LNCAP (cell line): ENCODE data around the gene UBN1.

Experiments used
- CTCF ChIP-seq: fragments of 450-650 bp; IDR thresholded peaks from 2 replicates; pipeline ENCODE4 v1.5.1; 2017; ENCODE audit warnings: mild to moderate bottlenecking

Gene UBN1

GRCh38 chr16:4826980-4827379 is 20.3 kb upstream of the UBN1 start:
- no peak for TF ChIP-seq CTCF

- no peak for TF ChIP-seq CTCF
Observed at GRCh38 chr16:4828567-4829321, 18.5 kb upstream of the UBN1 start.

GRCh38 chr16:4830408-4830807 is 16.9 kb upstream of the UBN1 start:
- no peak for TF ChIP-seq CTCF

- TF ChIP-seq CTCF, result no peak
Observed at GRCh38 chr16:4831616-4832015, 15.7 kb upstream of the UBN1 start.

- TF ChIP-seq CTCF, result no peak
Observed at GRCh38 chr16:4832698-4833343, 14.5 kb upstream of the UBN1 start.

GRCh38 chr16:4833584-4833983 is 13.7 kb upstream of the UBN1 start:
- no peak for TF ChIP-seq CTCF

- no peak for TF ChIP-seq CTCF
Observed at GRCh38 chr16:4836727-4837126, 10.6 kb upstream of the UBN1 start.
